Ramos (cell line): ENCODE data around the gene AGPAT4.
"Not testable (repeated sequence)": the region's sequence is repeated elsewhere in the genome, so short reads cannot be mapped to it uniquely, and the experiment has no call there.

Experiments used
- in situ Hi-C: fragments of 300-500 bp; cut with MboI; formaldehyde crosslinking; loops from one replicate; pipeline ENCODE4 v1.14.3; 2022; ENCODE audit warnings: low sequenced_read_pairs; ENCODE audit not compliant: unreplicated experiment

AGPAT4 gene

GRCh38 chr6:161128230-161128629, 145.6 kb downstream of the AGPAT4 start:
- in situ Hi-C loops = no loop called here

- in situ Hi-C loops = no loop called here
Observed at GRCh38 chr6:161127071-161127740, 146.7 kb downstream of the AGPAT4 start.

DNA sequence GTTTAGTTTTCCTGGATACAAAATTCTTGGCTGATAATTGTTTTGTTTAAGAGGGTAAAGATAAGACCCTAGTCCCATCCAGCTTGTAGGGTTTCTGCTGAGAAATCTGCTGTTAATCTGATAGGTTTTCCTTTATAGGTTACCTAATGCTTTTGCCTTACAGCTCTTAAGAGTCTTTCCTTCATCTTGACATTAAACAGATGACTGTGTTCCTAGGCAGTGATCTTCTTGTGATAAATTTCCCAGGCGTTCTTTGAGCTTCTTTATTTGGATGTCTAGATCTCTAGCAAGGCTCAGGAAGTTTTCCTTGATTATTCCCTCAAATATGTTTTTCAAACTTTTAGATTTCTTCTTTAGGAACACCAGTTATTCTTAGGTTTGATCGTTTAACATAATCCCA, 148.3 kb downstream of the AGPAT4 start:
- in situ Hi-C loops = no loop called here

GRCh38 chr6:161123319-161123718, 150.5 kb downstream of the AGPAT4 start:
- in situ Hi-C loops = not testable (repeated sequence)

- in situ Hi-C loops = no loop called here
Observed at GRCh38 chr6:161117942-161118341, 155.9 kb downstream of the AGPAT4 start.

DNA sequence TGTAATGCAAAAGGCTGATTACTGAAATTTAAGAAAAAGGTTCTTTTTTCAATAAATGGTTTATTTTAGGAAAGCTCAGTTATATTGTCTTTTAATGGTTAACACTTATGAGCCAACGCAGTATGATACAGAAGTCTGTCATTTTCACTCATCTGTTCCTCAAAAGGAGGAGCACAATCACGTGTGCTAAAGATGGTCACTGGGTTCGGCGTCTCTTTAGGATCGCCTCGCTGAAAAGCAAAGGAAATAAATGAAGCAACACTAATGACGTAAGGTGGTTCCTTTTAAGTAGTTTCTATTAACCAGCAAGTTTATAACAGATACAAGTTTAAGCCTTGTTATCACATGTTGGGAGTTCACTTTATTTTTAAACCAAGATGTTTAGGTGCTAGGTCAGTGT, 156.6 kb downstream of the AGPAT4 start:
- in situ Hi-C loops = no loop called here

- in situ Hi-C loops = no loop called here
Observed at GRCh38 chr6:161116554-161116953, 157.3 kb downstream of the AGPAT4 start.

DNA sequence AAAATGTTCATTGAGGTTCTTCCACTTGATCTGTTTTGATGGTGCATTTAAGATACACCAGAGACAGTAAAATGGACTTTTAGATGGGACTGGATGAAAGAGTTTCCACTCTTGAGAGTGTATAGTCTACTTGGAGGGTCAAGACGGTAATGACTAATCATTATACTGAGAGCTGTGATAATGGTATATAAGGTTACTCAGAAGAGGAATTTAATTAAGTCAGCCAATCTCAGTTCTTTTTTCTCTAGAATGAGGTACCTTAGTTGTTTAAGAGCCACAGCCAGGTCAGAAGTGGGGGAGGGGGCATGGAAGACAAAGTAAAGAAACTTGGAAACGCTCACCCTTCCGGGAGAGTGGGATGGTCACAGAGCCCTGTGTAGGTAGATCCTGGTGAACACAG, 158.4 kb downstream of the AGPAT4 start:
- in situ Hi-C loops = no loop called here

- in situ Hi-C loops = no loop called here
Observed at GRCh38 chr6:161111261-161111660, 162.6 kb downstream of the AGPAT4 start.

DNA sequence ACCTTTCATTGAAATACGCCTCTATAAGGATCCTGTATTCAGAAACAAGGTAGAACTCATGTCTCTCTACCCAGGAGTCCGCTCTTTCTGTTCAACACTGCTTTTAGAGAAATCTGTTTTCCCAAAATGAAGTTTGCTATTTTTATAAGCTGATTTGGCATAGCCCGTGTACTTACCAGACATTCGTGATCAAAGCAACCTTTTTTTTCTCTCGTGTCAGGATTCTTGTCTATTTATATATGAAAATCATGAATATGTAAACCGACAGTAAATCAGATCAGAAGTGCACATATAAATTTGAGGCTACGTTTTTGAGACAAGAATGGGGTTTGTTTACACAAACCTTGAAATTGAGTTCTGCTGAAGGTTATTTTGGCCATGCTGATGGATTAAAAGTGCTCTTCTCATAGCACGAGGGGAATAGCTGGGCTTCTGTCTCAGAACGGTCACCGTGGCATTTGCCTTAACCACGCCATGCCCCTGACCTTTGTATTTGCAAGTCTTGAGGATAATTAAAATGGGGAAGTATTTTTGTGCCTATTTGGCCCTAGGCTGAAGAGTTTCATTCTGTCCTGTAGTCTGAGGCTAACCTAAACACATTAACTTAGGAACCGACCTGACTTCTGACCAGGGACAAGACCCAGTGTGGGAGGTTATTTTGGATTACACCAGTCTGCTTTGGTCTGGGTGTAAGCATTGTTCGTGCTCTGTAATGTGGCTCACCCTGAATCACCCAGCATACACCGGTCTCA, 163.7 kb downstream of the AGPAT4 start:
- in situ Hi-C loops = no loop called here

- in situ Hi-C loops = no loop called here
Observed at GRCh38 chr6:161109366-161109765, 164.5 kb downstream of the AGPAT4 start.

DNA sequence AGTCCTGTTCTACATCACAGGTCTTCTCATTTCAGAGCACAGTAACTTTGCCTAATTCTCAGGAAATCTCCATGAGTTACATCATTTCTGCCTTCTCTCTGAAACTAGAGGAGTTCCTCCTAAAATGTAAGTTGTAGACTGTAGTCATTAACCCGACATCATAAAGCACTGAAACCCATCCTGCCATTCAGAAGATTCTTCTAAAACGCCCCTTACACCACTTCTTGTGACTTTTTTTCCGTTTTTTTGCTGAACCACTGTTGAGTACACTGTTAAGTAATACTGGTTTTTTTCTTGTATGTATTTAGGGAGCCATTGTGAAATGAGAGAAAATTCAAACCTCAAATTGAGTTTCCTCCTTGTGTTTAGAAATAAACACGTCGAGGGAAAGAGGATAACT, 164.9 kb downstream of the AGPAT4 start:
- in situ Hi-C loops = no loop called here

- in situ Hi-C loops = no loop called here
Observed at GRCh38 chr6:161107779-161108730, 165.8 kb downstream of the AGPAT4 start.

DNA sequence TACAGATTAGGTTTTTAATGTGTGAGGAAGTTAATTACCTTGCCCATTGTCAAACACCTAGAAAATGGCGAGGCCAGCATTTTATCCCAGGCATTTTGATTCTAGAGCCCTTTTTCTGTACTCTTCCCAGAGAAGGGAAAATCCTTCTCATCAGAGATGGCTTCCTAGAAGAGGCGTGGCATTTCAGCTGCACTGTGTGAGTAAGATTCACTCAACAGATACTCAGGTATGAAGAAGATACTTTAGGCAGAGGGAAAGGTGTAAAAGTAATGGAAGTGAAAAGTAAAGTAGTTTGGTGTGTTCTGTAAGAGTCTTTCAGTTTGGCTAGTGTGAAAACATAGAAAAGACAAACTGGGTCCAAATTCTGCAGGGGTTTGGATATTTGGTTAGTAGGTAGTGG, 168.5 kb downstream of the AGPAT4 start:
- in situ Hi-C loops = no loop called here

GRCh38 chr6:161104966-161105365, 168.9 kb downstream of the AGPAT4 start:
- in situ Hi-C loops = no loop called here

DNA sequence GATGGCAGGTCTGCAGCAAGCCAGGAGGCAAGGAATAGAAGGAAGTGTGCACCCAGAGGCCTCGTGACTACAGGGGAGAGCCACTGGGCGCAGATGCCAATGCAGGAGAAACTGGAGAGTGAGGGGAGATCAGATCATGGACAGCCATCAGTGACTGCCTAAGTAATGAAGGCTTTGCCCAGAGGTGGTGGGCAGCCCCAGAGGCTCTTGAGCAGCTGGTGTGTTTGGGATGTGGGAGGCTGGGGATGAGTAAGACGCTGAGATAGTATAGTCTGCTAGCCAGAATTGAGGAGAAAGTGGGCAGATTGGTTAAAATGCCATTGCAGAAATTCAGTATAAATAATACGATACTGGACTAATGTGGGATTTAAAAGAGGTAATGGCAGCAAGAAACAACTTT, 170.4 kb downstream of the AGPAT4 start:
- in situ Hi-C loops = no loop called here

DNA sequence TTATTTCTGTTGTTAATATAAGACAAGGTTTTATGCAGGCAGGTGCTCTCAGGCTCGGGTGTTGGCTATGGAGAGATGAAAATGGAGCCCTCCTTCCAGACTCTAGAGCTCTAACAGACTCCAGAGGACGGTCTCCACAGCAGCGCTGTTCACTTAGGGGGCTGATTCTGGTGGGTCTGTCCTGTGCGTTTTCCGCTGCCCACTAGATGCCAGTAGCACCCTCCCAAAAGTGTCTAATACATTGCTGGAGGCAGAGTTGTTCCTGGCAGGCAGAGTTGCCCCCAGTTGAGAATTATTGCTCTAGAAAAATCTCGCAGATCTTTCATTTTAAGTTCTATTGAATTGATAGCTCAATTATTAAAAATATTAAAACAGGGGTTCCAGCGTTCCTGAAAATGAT, 172.3 kb downstream of the AGPAT4 start:
- in situ Hi-C loops = no loop called here

GRCh38 chr6:161100072-161100471, 173.8 kb downstream of the AGPAT4 start:
- in situ Hi-C loops = no loop called here

- in situ Hi-C loops = no loop called here
Observed at GRCh38 chr6:161095916-161096315, 177.9 kb downstream of the AGPAT4 start.

DNA sequence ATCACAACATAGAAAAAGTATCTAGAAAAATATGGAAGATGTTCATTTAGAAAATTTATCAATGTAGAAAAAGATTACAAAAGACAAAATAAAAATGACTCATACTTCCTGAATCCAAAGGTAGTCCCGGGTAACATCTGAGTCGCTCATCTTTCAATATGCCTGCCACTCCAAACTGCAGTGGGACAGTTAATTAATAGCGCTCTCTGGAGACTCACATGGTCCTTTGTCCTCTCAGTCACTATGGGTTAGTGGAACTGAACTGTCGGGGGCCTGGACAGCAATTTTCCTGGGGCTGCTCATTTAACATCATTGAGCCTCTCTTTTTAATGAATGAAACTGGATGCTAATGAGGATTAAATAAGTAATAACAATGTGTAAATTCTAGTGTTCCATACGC, 178.9 kb downstream of the AGPAT4 start:
- in situ Hi-C loops = no loop called here
